H1 (cell line): ENCODE data around the gene CIAO3. TPM values are rescaled to one million over a fixed set of nuclear protein-coding genes. Genes with fewer than 3 reads are reported as not detected.
A peak's percentile ranks its signal among the peaks of the same experiment; 100 is the strongest.

Experiments used
- CTCF ChIA-PET: fragments of 300-600 bp; sonication (Branson Sonifier 250); formaldehyde crosslinking; loops from one replicate; lab custom pipeline; 2021; ENCODE audit not compliant: partially characterized antibody; lab: Charles Lee
- POLR2A ChIA-PET: fragments of 300-600 bp; sonication (Branson Sonifier 250); formaldehyde crosslinking; loops from one replicate; lab custom pipeline; 2021; ENCODE audit warnings: inconsistent platforms; ENCODE audit not compliant: partially characterized antibody; lab: Charles Lee
- DNase-seq, 2 experiments: peaks; one replicate each; pipeline versions ENCODE4 v3.0.0 to v3.0.0-alpha.2; 2010 to 2022; ENCODE audit warnings: low spot score in 2 of 2, low read depth in 1 of 2, mixed read lengths in 1 of 2
- FAIRE-seq: peaks from 2 replicates; lab custom pipeline; 2011; peaks lifted over from hg19 to GRCh38; lab: Jason Lieb, UNC
- H2AFZ ChIP-seq: 2 replicates; pipeline ENCODE4 v1.8.1; 2012; ENCODE audit warnings: low read length, inconsistent platforms
- H2AK5ac ChIP-seq: 2 replicates; pipeline ENCODE4 v1.6.1; 2013; ENCODE audit warnings: low read depth, low read length
- H2BK120ac ChIP-seq: replicated peaks from 2 replicates; pipeline ENCODE3; 2013; ENCODE audit warnings: low read depth, low read length, inconsistent platforms
- H2BK12ac ChIP-seq: 2 replicates; pipeline ENCODE4 v1.6.1; 2013; ENCODE audit warnings: low read depth, low read length
- H2BK15ac ChIP-seq: 2 replicates; pipeline ENCODE4 v1.6.1; 2013; ENCODE audit warnings: low read length
- H2BK20ac ChIP-seq: 2 replicates; pipeline ENCODE4 v1.6.1; 2013; ENCODE audit warnings: low read length
- H2BK5ac ChIP-seq: 2 replicates; pipeline ENCODE4 v1.6.1; 2013; ENCODE audit warnings: low read depth, low read length
- H3K14ac ChIP-seq: 2 replicates; pipeline ENCODE4 v1.6.1; 2013; ENCODE audit warnings: inconsistent platforms; ENCODE audit not compliant: insufficient read length
- H3K18ac ChIP-seq: 2 replicates; pipeline ENCODE4 v1.6.1; 2013; ENCODE audit warnings: low read length; ENCODE audit errors: extremely low read depth
- H3K23ac ChIP-seq: 2 replicates; pipeline ENCODE4 v1.6.1; 2013; ENCODE audit warnings: inconsistent platforms; ENCODE audit not compliant: insufficient read length
- H3K23me2 ChIP-seq: 2 replicates; pipeline ENCODE4 v1.6.1; 2013; ENCODE audit warnings: low read depth, low read length
- H3K27ac ChIP-seq: 2 replicates; pipeline ENCODE4 v1.6.1; 2011; ENCODE audit warnings: low read depth, low read length, inconsistent platforms
- H3K27me3 ChIP-seq, 4 experiments: replicated peaks in 1 of 4; 1 replicate in 1 of 4; 2 replicates in 3 of 4; pipeline versions ENCODE4 v1.6.1 to v1.8.1; 2011 to 2013; ENCODE audit warnings: low read length in 3 of 4, mild to moderate bottlenecking in 3 of 4, inconsistent platforms in 2 of 4, mixed read lengths in 2 of 4, moderate library complexity in 1 of 4; ENCODE audit not compliant: control insufficient read depth in 3 of 4, insufficient read depth in 3 of 4; ENCODE audit errors: extremely low read depth in 1 of 4
- H3K36me3 ChIP-seq, 4 experiments: 2 replicates each; pipeline versions ENCODE4 v1.6.1 to v1.8.1; 2011 to 2013; ENCODE audit warnings: mild to moderate bottlenecking in 4 of 4, low read length in 3 of 4, moderate library complexity in 2 of 4, control low read depth in 1 of 4, inconsistent platforms in 1 of 4; ENCODE audit not compliant: insufficient read depth in 4 of 4, control insufficient read depth in 2 of 4
- H3K4ac ChIP-seq: replicated peaks from 2 replicates; pipeline ENCODE3; 2013; ENCODE audit warnings: low read length, low read depth, mixed read lengths, inconsistent platforms; ENCODE audit not compliant: insufficient read length
- H3K4me1 ChIP-seq, 4 experiments: replicated peaks in 1 of 4; 1 replicate in 1 of 4; 2 replicates in 3 of 4; pipeline versions ENCODE4 v1.6.1 to v1.8.1; 2011 to 2013; ENCODE audit warnings: low read length in 3 of 4, inconsistent platforms in 2 of 4, mixed read lengths in 1 of 4; ENCODE audit not compliant: insufficient read depth in 4 of 4, control insufficient read depth in 3 of 4
- H3K4me2 ChIP-seq, 2 experiments: 2 replicates each; pipeline versions ENCODE4 v1.6.1 to v1.8.1; 2011 to 2013; ENCODE audit warnings: low read depth in 2 of 2, low read length in 2 of 2, control low read depth in 1 of 2, inconsistent platforms in 1 of 2, mild to moderate bottlenecking in 1 of 2; ENCODE audit not compliant: insufficient read depth in 1 of 2
- H3K4me3 ChIP-seq, 4 experiments: fragments of 200-600, 300-600 bp in 1 of 4; sonication (generic), shearing (Covaris generic), sonication (Bioruptor Twin) in 1 of 4; 2 replicates each; pipeline versions ENCODE4 v1.5.1 to v1.8.1; 2011 to 2016; ENCODE audit warnings: low read length in 4 of 4, low read depth in 3 of 4, control low read depth in 2 of 4, inconsistent platforms in 2 of 4, mild to moderate bottlenecking in 2 of 4, mixed read lengths in 1 of 4, moderate library complexity in 1 of 4; ENCODE audit not compliant: insufficient read depth in 2 of 4; ENCODE audit errors: extremely low read depth in 1 of 4
- H3K56ac ChIP-seq: replicated peaks from 2 replicates; pipeline ENCODE3; 2013; ENCODE audit warnings: low read depth, mild to moderate bottlenecking, mixed read lengths, low read length, inconsistent platforms; ENCODE audit not compliant: insufficient read length
- H3K79me1 ChIP-seq: 2 replicates; pipeline ENCODE4 v1.6.1; 2013; ENCODE audit warnings: low read depth, low read length, control low read depth
- H3K79me2 ChIP-seq, 2 experiments: 2 replicates each; pipeline versions ENCODE4 v1.6.1 to v1.8.1; 2012 to 2013; ENCODE audit warnings: low read length in 2 of 2, mild to moderate bottlenecking in 2 of 2, inconsistent platforms in 1 of 2; ENCODE audit not compliant: insufficient read depth in 2 of 2, control insufficient read depth in 1 of 2
- H3K9ac ChIP-seq, 4 experiments: replicated peaks in 1 of 4; 1 replicate in 1 of 4; 2 replicates in 3 of 4; pipeline versions ENCODE4 v1.6.1 to v1.8.1; 2011 to 2013; ENCODE audit warnings: low read depth in 3 of 4, low read length in 3 of 4, control low read depth in 2 of 4, mild to moderate bottlenecking in 2 of 4, moderate library complexity in 2 of 4, inconsistent platforms in 1 of 4; ENCODE audit errors: extremely low read depth in 1 of 4
- H3K9me3 ChIP-seq, 2 experiments: 2 replicates each; pipeline versions ENCODE4 v1.6.1 to v1.8.1; 2012 to 2013; ENCODE audit warnings: mild to moderate bottlenecking in 2 of 2, moderate library complexity in 2 of 2, control low read depth in 1 of 2, inconsistent platforms in 1 of 2, low read depth in 1 of 2, low read length in 1 of 2, mixed read lengths in 1 of 2; ENCODE audit not compliant: insufficient read depth in 2 of 2
- H4K20me1 ChIP-seq, 2 experiments: replicated peaks in 1 of 2; 2 replicates each; pipeline versions ENCODE3 to v1.8.1; 2011 to 2013; ENCODE audit warnings: inconsistent platforms in 2 of 2, low read length in 2 of 2, mild to moderate bottlenecking in 1 of 2; ENCODE audit not compliant: insufficient read depth in 2 of 2, control insufficient read depth in 1 of 2
- H4K5ac ChIP-seq: 2 replicates; pipeline ENCODE4 v1.6.1; 2013; ENCODE audit warnings: low read length, low read depth, mixed read lengths, inconsistent platforms; ENCODE audit not compliant: insufficient read length
- H4K8ac ChIP-seq: 2 replicates; pipeline ENCODE4 v1.8.0; 2013; ENCODE audit warnings: mild to moderate bottlenecking, moderate library complexity, low read length, inconsistent platforms; ENCODE audit not compliant: insufficient read depth; ENCODE audit errors: extremely low read depth
- H4K91ac ChIP-seq: replicated peaks from 2 replicates; pipeline ENCODE3; 2013; ENCODE audit warnings: low read length, mixed read lengths, inconsistent platforms; ENCODE audit not compliant: insufficient read length
- BCL11A ChIP-seq, 2 experiments: IDR thresholded peaks; one replicate each; pipeline ENCODE4 v1.6.1; 2011; ENCODE audit warnings: low read depth in 2 of 2, low read length in 2 of 2, mild to moderate bottlenecking in 2 of 2
- CTBP2 ChIP-seq: IDR thresholded peaks from 2 replicates; pipeline ENCODE4 v1.7.0; 2011; ENCODE audit warnings: borderline replicate concordance, mild to moderate bottlenecking, moderate library complexity, mixed read lengths, low read length; ENCODE audit not compliant: insufficient read depth, insufficient read length
- EGR1 ChIP-seq: IDR thresholded peaks from 2 replicates; pipeline ENCODE4 v1.6.1; 2011; ENCODE audit warnings: low read depth, low read length, borderline replicate concordance
- EZH2 ChIP-seq: fragments of 200-600 bp; sonication (generic); IDR thresholded peaks from 2 replicates; pipeline ENCODE4 v1.7.1; 2012; ENCODE audit warnings: low read depth, mild to moderate bottlenecking, moderate library complexity, low read length, inconsistent platforms; ENCODE audit not compliant: severe bottlenecking
- JUN ChIP-seq: IDR thresholded peaks from 2 replicates; pipeline ENCODE4 v1.6.1; 2011; ENCODE audit warnings: low read depth, mild to moderate bottlenecking, improper control_type of control experiment, low read length
- KDM1A ChIP-seq: fragments of 200-600, 300-600 bp; sonication (generic); IDR thresholded peaks from 2 replicates; pipeline ENCODE4 v1.7.1; 2016; ENCODE audit warnings: mild to moderate bottlenecking, low read length, borderline replicate concordance
- KDM5A ChIP-seq: fragments of 200-600 bp; IDR thresholded peaks from 2 replicates; pipeline ENCODE4 v1.7.1; 2012; ENCODE audit warnings: mild to moderate bottlenecking, low read length, inconsistent platforms, mixed read lengths
- NANOG ChIP-seq: IDR thresholded peaks from 2 replicates; pipeline ENCODE4 v1.6.1; 2011; ENCODE audit warnings: low read length, low read depth, mild to moderate bottlenecking, inconsistent platforms; ENCODE audit not compliant: insufficient read depth, poor library complexity, severe bottlenecking
- SAP30 ChIP-seq: fragments of 300-600 bp; sonication (generic); IDR thresholded peaks from 2 replicates; pipeline ENCODE4 v1.7.1; 2012; ENCODE audit warnings: low read length, moderate library complexity, mild to moderate bottlenecking, inconsistent platforms; ENCODE audit not compliant: insufficient read depth, insufficient replicate concordance
- SIN3A ChIP-seq, 2 experiments: IDR thresholded peaks in 1 of 2; conservative IDR thresholded peaks in 1 of 2; 2 replicates each; pipeline ENCODE4 v1.6.1; 2011 to 2012; ENCODE audit warnings: low read length in 2 of 2, improper control_type of control experiment in 1 of 2, low read depth in 1 of 2, mild to moderate bottlenecking in 1 of 2
- SIRT6 ChIP-seq: IDR thresholded peaks from one replicate; pipeline ENCODE4 v1.7.1; 2012; ENCODE audit warnings: low read length, inconsistent platforms
- SP1 ChIP-seq: IDR thresholded peaks from 2 replicates; pipeline ENCODE4 v1.6.1; 2011; ENCODE audit warnings: low read depth, low read length
- SRF ChIP-seq: IDR thresholded peaks from 2 replicates; pipeline ENCODE4 v1.6.1; 2011; ENCODE audit warnings: mild to moderate bottlenecking, low read depth, low read length, moderate library complexity
- WGBS, 2 experiments: shearing (Covaris generic) in 1 of 2; methylation state at CpG; one replicate each; pipeline versions ENCODE4 v1.1.6 to v1.1.7; 2013 to 2015; ENCODE audit warnings: low lambda C conversion rate in 2 of 2, mixed read lengths in 2 of 2, inconsistent platforms in 1 of 2, low coverage in 1 of 2, missing lambda C conversion rate in 1 of 2; ENCODE audit not compliant: insufficient replicate concordance in 2 of 2, insufficient coverage in 1 of 2, insufficient read length in 1 of 2; ENCODE audit errors: extremely low coverage in 1 of 2, missing lambda C conversion rate in 1 of 2; 5-methylcytosine and 5-hydroxymethylcytosine counted together
- polyA plus RNA-seq, 7 experiments: library from polyadenylated mRNA; depleted of rRNA in 3 of 7; stranded (reverse) in 5 of 7; unstranded in 2 of 7; fragments of >200 nt in 5 of 7; fragments of 200-250 nt in 2 of 7; gene quantifications; 1 replicate in 5 of 7; 2 replicates in 1 of 7; 4 replicates in 1 of 7; pipeline versions ENCODE4 v1.2.1 to v1.2.3, GENCODE V29; 2011 to 2013; ENCODE audit warnings: missing spikeins in 2 of 7, mixed read lengths in 2 of 7
- total RNA-seq: library from RNA; stranded (reverse); fragmentation: NEBNext Ultra II Directional; extraction: Animal tissue kit (Norgen Biotek cat#: 25700); gene quantifications from 2 replicates; pipeline ENCODE4 v1.2.1, GENCODE V29; 2021

CIAO3 gene
- total and polyA plus RNA-seq, 2 of the 8 experiments (the other 6 are each of a cell fraction or from before 2014, with no cell fraction given) = 20.0 to 20.4 TPM

DNA sequence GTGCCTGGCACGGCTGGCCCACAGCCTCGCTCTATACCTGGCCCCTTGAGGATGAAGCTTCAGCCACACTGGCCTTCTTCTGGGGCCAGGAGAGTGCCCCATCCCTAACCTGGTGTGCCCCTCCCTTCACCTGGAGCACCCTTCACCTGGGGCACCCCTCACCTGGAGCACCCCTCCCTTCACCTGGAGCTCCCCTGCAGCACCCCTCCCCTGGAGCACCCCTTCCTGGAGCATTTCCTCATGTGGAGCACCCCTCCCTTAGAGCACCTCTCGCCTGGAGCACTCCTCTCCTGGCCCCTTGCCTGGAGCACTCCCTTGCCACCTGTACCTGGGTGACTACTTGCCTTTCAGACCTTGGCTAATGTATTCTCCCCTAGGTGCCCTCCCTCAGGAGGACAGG is 32.8 kb downstream of the CIAO3 start:
- H2AK5ac ChIP-seq = no peak overlapping the region
- no peak overlapping the region for H3K56ac ChIP-seq
- no peak overlapping the region for H2BK20ac ChIP-seq
- peaks cover 3 to 18% of the 10 kb centered on the region in 2 experiments for H4K20me1 ChIP-seq
- H3K4ac ChIP-seq = no peak overlapping the region
- no peak for FAIRE-seq
- no peak overlapping the region for H4K8ac ChIP-seq
- no peak overlapping the region for H3K4me2 ChIP-seq
- peaks cover 0 to 9% (median 5%) of the 10 kb centered on the region in 4 experiments; a peak in 4 of 7 replicates for H3K4me1 ChIP-seq
- H2BK12ac ChIP-seq = no peak overlapping the region
- H3K79me1 ChIP-seq = no peaks in the 10 kb centered on the region
- H4K5ac ChIP-seq = no peak overlapping the region
- ChIA-PET CTCF (interaction anchor here (0.7 to 33.4 kb wide), 9 partner anchors 8 to 367 kb away, joined by 3 to 977 read pairs (median 5); partner anchors contain the start of genes ANTKMT, CCDC78, CHTF18 and CIAO3), POLR2A (interaction anchor here (1.0 to 20.9 kb wide), 5 partner anchors 11 to 54 kb away, joined by 3 to 353 read pairs (median 3); partner anchors contain the start of genes ANTKMT, CCDC78 and HAGHL)
- H3K27ac ChIP-seq = no peak overlapping the region
- 0 out of 2 replicates have a peak overlapping the region, but pooled peaks have one; percentile 81 for H2BK15ac ChIP-seq
- H2AFZ ChIP-seq = no peak overlapping the region
- no peak overlapping the region for H3K9ac ChIP-seq
- no peak overlapping the region for H3K4me3 ChIP-seq
- H3K14ac ChIP-seq = no peak overlapping the region
- WGBS, 2 experiments = 74% methylated on average over 3 of the region's 3 CpGs; no CpG with 5 or more reads in 1 of the 2 experiments
- no peak overlapping the region for H4K91ac ChIP-seq
- DNase-seq = no peak
- no peak overlapping the region for H3K18ac ChIP-seq
- no peaks in the 10 kb centered on the region for H3K36me3 ChIP-seq
- peaks cover 12% of the 10 kb centered on the region; the same call in 1 of the 2 replicates for H3K23me2 ChIP-seq
- H3K23ac ChIP-seq = no peak overlapping the region
- H2BK120ac ChIP-seq = no peak overlapping the region
- no peaks in the 10 kb centered on the region for H3K79me2 ChIP-seq
- no peaks in the 10 kb centered on the region for H3K9me3 ChIP-seq
- no peak overlapping the region for H2BK5ac ChIP-seq
- peaks cover 38 to 70% (median 56%) of the 10 kb centered on the region in 4 experiments for H3K27me3 ChIP-seq
- TF ChIP-seq JUN (no peak), SRF (no peak), CTBP2 (no peak), EZH2 (no peak), BCL11A (IDR thresholded peaks at IDR 0.05; ENCODE audit: low read depth in 2 of 2, low read length in 2 of 2) (no peak), KDM5A (no peak), SP1 (no peak), SIRT6 (no peak), EGR1 (no peak), SIN3A (conservative IDR thresholded peaks at IDR 0.05 in 1 of 2, IDR thresholded peaks at IDR 0.05 in 1 of 2; ENCODE audit: low read depth in 1 of 2, low read length in 2 of 2) (no peak), KDM1A (no peak), NANOG (no peak), SAP30 (no peak)
